IMR-90 (cell line): Measurements from ENCODE around the gene SLC9A1. TPM values are rescaled to one million over a fixed set of nuclear protein-coding genes. Genes with fewer than 3 reads are reported as not detected.

Experiments
- ATAC-seq: fragments of 200-7000 bp; cut with Tn5 transposase; 2 replicates; pipeline ENCODE4 v1.9.1; 2020; ENCODE audit warnings: low read depth, mild to moderate bottlenecking, moderate library complexity
- BruUV-seq: library from RNA; stranded (reverse); fragments of 400-500 nt; replicated peaks from 2 replicates; lab custom pipeline; 2021; lab: Mats Ljungman, UMichigan
- CTCF ChIA-PET: fragments of 300-600 bp; formaldehyde crosslinking; extraction: SDS; loops from one replicate; lab custom pipeline; 2021; ENCODE audit warnings: antibody characterized with exemption; lab: Yijun Ruan, JAX
- POLR2A ChIA-PET: fragments of 300-600 bp; sonication (Branson Sonifier 250); formaldehyde crosslinking; loops from one replicate; lab custom pipeline; 2022; ENCODE audit warnings: antibody characterized with exemption; ENCODE audit not compliant: unreplicated experiment; lab: Charles Lee
- DNase-seq: peaks from one replicate; pipeline ENCODE4 v3.0.0; 2013
- H2AFZ ChIP-seq: replicated peaks from 2 replicates; pipeline ENCODE3; 2013; ENCODE audit warnings: low read length, mild to moderate bottlenecking; ENCODE audit not compliant: poor library complexity
- H2AK5ac ChIP-seq: 2 replicates; pipeline ENCODE4 v1.6.1; 2013; ENCODE audit warnings: low read depth, low read length, inconsistent platforms
- H2AK9ac ChIP-seq: replicated peaks from 2 replicates; pipeline ENCODE3; 2013; ENCODE audit warnings: mild to moderate bottlenecking, low read depth, low read length, moderate library complexity; ENCODE audit not compliant: poor library complexity
- H2BK120ac ChIP-seq: 2 replicates; pipeline ENCODE4 v1.6.1; 2013; ENCODE audit warnings: low read depth, low read length, inconsistent platforms
- H2BK15ac ChIP-seq: 3 replicates; pipeline ENCODE4 v1.6.1; 2013; ENCODE audit warnings: low read depth, low read length, inconsistent platforms
- H2BK20ac ChIP-seq: 2 replicates; pipeline ENCODE4 v1.6.1; 2013; ENCODE audit warnings: low read depth, mild to moderate bottlenecking, inconsistent platforms, low read length, moderate library complexity
- H2BK5ac ChIP-seq: 2 replicates; pipeline ENCODE4 v1.6.1; 2013; ENCODE audit warnings: mild to moderate bottlenecking, low read depth, low read length, inconsistent platforms; ENCODE audit not compliant: poor library complexity, severe bottlenecking
- H3K14ac ChIP-seq: replicated peaks from 2 replicates; pipeline ENCODE4 v1.6.1; 2013; ENCODE audit warnings: low read depth, low read length, inconsistent platforms
- H3K18ac ChIP-seq: 2 replicates; pipeline ENCODE4 v1.6.1; 2013; ENCODE audit warnings: low read depth, low read length, control low read depth
- H3K23ac ChIP-seq: 2 replicates; pipeline ENCODE4 v1.6.1; 2013; ENCODE audit warnings: low read depth, low read length, inconsistent platforms
- H3K27ac ChIP-seq: 2 replicates; pipeline ENCODE4 v1.5.1; 2013; ENCODE audit warnings: mild to moderate bottlenecking, control low read depth, low read length; ENCODE audit not compliant: insufficient read depth
- H3K27me3 ChIP-seq: 2 replicates; pipeline ENCODE4 v1.6.1; 2013; ENCODE audit warnings: low read length; ENCODE audit not compliant: control insufficient read depth, insufficient read depth
- H3K36me3 ChIP-seq: 2 replicates; pipeline ENCODE4 v1.6.1; 2013; ENCODE audit warnings: low read length, mixed read lengths; ENCODE audit not compliant: control insufficient read depth, insufficient read depth
- H3K4ac ChIP-seq: 2 replicates; pipeline ENCODE4 v1.6.1; 2013; ENCODE audit warnings: low read depth, low read length, inconsistent platforms
- H3K4me1 ChIP-seq: 2 replicates; pipeline ENCODE4 v1.6.1; 2013; ENCODE audit warnings: low read length, mixed read lengths; ENCODE audit not compliant: control insufficient read depth, insufficient read depth
- H3K4me2 ChIP-seq: 2 replicates; pipeline ENCODE4 v1.6.1; 2013; ENCODE audit warnings: low read depth, mild to moderate bottlenecking, control low read depth, low read length, moderate library complexity
- H3K4me3 ChIP-seq: 2 replicates; pipeline ENCODE4 v1.5.1; 2013; ENCODE audit warnings: low read depth, mild to moderate bottlenecking, control low read depth, low read length, moderate library complexity; ENCODE audit not compliant: insufficient read depth
- H3K56ac ChIP-seq: 2 replicates; pipeline ENCODE4 v1.6.1; 2013; ENCODE audit warnings: low read length, inconsistent platforms; ENCODE audit not compliant: insufficient read depth; ENCODE audit errors: extremely low read depth
- H3K79me1 ChIP-seq, 2 experiments: 2 replicates each; pipeline ENCODE4 v1.6.1; 2013; ENCODE audit warnings: low read length in 2 of 2, inconsistent platforms in 1 of 2, low read depth in 1 of 2
- H3K9ac ChIP-seq: 2 replicates; pipeline ENCODE4 v1.6.1; 2013; ENCODE audit warnings: low read depth, low read length, control low read depth
- H3K9me1 ChIP-seq: 2 replicates; pipeline ENCODE4 v1.6.1; 2013; ENCODE audit warnings: low read length, inconsistent platforms; ENCODE audit not compliant: insufficient read depth
- H3K9me3 ChIP-seq: 2 replicates; pipeline ENCODE4 v1.6.1; 2013; ENCODE audit warnings: low read length; ENCODE audit not compliant: control insufficient read depth, insufficient read depth
- H4K20me1 ChIP-seq: 2 replicates; pipeline ENCODE4 v1.6.1; 2013; ENCODE audit warnings: low read length, inconsistent platforms; ENCODE audit not compliant: insufficient read depth
- H4K5ac ChIP-seq: 2 replicates; pipeline ENCODE4 v1.6.1; 2013; ENCODE audit warnings: mild to moderate bottlenecking, low read depth, low read length, control low read depth
- H4K8ac ChIP-seq, 2 experiments: 2 replicates each; pipeline ENCODE4 v1.6.1; 2013; ENCODE audit warnings: low read depth in 2 of 2, low read length in 2 of 2, control low read depth in 1 of 2, inconsistent platforms in 1 of 2
- H4K91ac ChIP-seq: 2 replicates; pipeline ENCODE4 v1.6.1; 2013; ENCODE audit warnings: low read depth, low read length, inconsistent platforms; ENCODE audit not compliant: insufficient read depth
- CEBPB ChIP-seq: IDR thresholded peaks from 2 replicates; pipeline ENCODE4 v1.6.1; 2012; ENCODE audit warnings: low read depth, low read length, improper control_type of control experiment
- FOS ChIP-seq: fragments of 150-350 bp; IDR thresholded peaks from 2 replicates; pipeline ENCODE4 v1.6.1; 2016; ENCODE audit warnings: low read depth, low read length
- MAFK ChIP-seq: IDR thresholded peaks from 2 replicates; pipeline ENCODE4 v1.6.1; 2012; ENCODE audit warnings: low read depth, low read length, improper control_type of control experiment
- MXI1 ChIP-seq: IDR thresholded peaks from 2 replicates; pipeline ENCODE4 v1.6.1; 2012; ENCODE audit warnings: low read depth, mild to moderate bottlenecking, low read length, moderate library complexity, borderline replicate concordance
- POLR2A ChIP-seq: IDR thresholded peaks from 2 replicates; pipeline ENCODE4 v1.6.1; 2012; ENCODE audit warnings: mild to moderate bottlenecking, low read depth, low read length
- RAD21 ChIP-seq: IDR thresholded peaks from 2 replicates; pipeline ENCODE4 v1.6.1; 2012; ENCODE audit warnings: low read length, improper control_type of control experiment
- RCOR1 ChIP-seq: IDR thresholded peaks from 2 replicates; pipeline ENCODE4 v1.6.1; 2012; ENCODE audit warnings: mild to moderate bottlenecking, low read length, improper control_type of control experiment; ENCODE audit not compliant: insufficient replicate concordance
- RFX5 ChIP-seq: IDR thresholded peaks from 2 replicates; pipeline ENCODE4 v1.8.0; 2012; ENCODE audit warnings: low read depth, mild to moderate bottlenecking, low read length, moderate library complexity
- SMC3 ChIP-seq: fragments of 150-350 bp; IDR thresholded peaks from 2 replicates; pipeline ENCODE4 v1.6.1; 2016; ENCODE audit warnings: low read depth, mild to moderate bottlenecking, antibody characterized with exemption, low read length, moderate library complexity
- USF2 ChIP-seq: fragments of 150-350 bp; IDR thresholded peaks from 2 replicates; pipeline ENCODE4 v1.6.1; 2017; ENCODE audit warnings: mild to moderate bottlenecking, antibody characterized with exemption, low read length, low read depth
- WGBS, 2 experiments: methylation state at CpG; one replicate each; pipeline versions ENCODE4 v1.1.5 to v1.1.7; 2013; ENCODE audit warnings: missing lambda C conversion rate in 2 of 2; ENCODE audit not compliant: insufficient read length in 1 of 2; ENCODE audit errors: extremely low coverage in 2 of 2; 5-methylcytosine and 5-hydroxymethylcytosine counted together
- dilution Hi-C: fragments of 300-500 bp; cut with HindIII; formaldehyde crosslinking; loops from one replicate; pipeline ENCODE4 v1.14.3; 2018; ENCODE audit warnings: low sequenced_read_pairs; ENCODE audit not compliant: unreplicated experiment
- in situ Hi-C: fragments of 300-500 bp; cut with MboI; formaldehyde crosslinking; loops from 3 replicates; pipeline ENCODE4 v1.14.3; 2019; ENCODE audit warnings: low sequenced_read_pairs, inconsistent platforms, mixed read lengths
- intact Hi-C: fragments of 100-400 bp; cut with micrococcal nuclease; formaldehyde crosslinking; loops from 2 replicates; pipeline ENCODE4 v1.10.0; 2022
- polyA plus RNA-seq, 3 experiments: library from polyadenylated mRNA; depleted of rRNA; stranded (reverse); fragments of >200 nt; gene quantifications; 2 replicates each; pipeline ENCODE4 v1.2.3, GENCODE V29; 2012; ENCODE audit warnings: low replicate concordance in 1 of 3
- total RNA-seq: library from RNA; depleted of rRNA; stranded (reverse); fragments of >200 nt; gene quantifications from 2 replicates; pipeline ENCODE4 v1.2.3, GENCODE V29; 2012

The SLC9A1 gene
- total and polyA plus RNA-seq, 2 of the 4 experiments (the other 2 are of a cell fraction): 2.0 to 21.2 TPM

GRCh38 chr1:27154991-27155781, at the start of gene SLC9A1 (continued):
- TF ChIP-seq POLR2A (peak; percentile 100), RCOR1 (peak; percentile 34), FOS (0 out of 2 replicates have a peak, but pooled peaks have one; percentile 9), RFX5 (no peak), RAD21 (peak; percentile 33; the same call in 1 of the 2 replicates), MXI1 (peak; percentile 38; the same call in 1 of the 2 replicates)

- no peaks in the 10 kb centered on the region for H3K36me3 ChIP-seq
- TF ChIP-seq MAFK (no peak), SMC3 (no peak), CEBPB (peak; percentile 68), USF2 (no peak), POLR2A (no peak)
- no peak overlapping the region for H3K9ac ChIP-seq
- H3K4me3 ChIP-seq: no peak overlapping the region
- 0 out of 2 replicates have a peak overlapping the region, but pooled peaks have one; percentile 8 for H3K14ac ChIP-seq
- no peak overlapping the region for H3K4me2 ChIP-seq
- in situ Hi-C loops (no loop called here), intact Hi-C loops (no loop called here), dilution Hi-C loops (no loop called here)
- CTCF ChIA-PET: interaction anchor here (0.5 kb wide), 1 partner anchor 72 kb away, joined by 3 read pairs; no protein-coding TSS in a partner anchor
- no CpG with 5 or more reads among the region's 1 CpG for WGBS, 2 experiments
- no peak overlapping the region for H2AK9ac ChIP-seq
- H2AFZ ChIP-seq: peak overlapping the region; percentile 53
- ATAC-seq: no peak
- no peaks in the 10 kb centered on the region for H3K9me3 ChIP-seq
- H2BK120ac ChIP-seq: 0 out of 2 replicates have a peak overlapping the region, but pooled peaks have one; percentile 23
- H3K23ac ChIP-seq: no peak overlapping the region
- H3K56ac ChIP-seq: no peak overlapping the region
- peaks cover 22% of the 10 kb centered on the region for H3K27me3 ChIP-seq
- no peak overlapping the region for H3K4ac ChIP-seq
- H3K79me1 ChIP-seq: no peaks in the 10 kb centered on the region
- H2AK5ac ChIP-seq: no peak overlapping the region
- DNase-seq: peak; percentile 16
- no peak overlapping the region for H4K91ac ChIP-seq
- H3K18ac ChIP-seq: no peak overlapping the region
- H4K5ac ChIP-seq: no peak overlapping the region
- no peaks in the 10 kb centered on the region for H4K20me1 ChIP-seq
- H3K27ac ChIP-seq: no peak overlapping the region
- H3K9me1 ChIP-seq: no peaks in the 10 kb centered on the region
- peaks cover 2% of the 10 kb centered on the region; the same call in 1 of the 2 replicates for H3K4me1 ChIP-seq
- H2BK20ac ChIP-seq: no peak overlapping the region
- POLR2A ChIA-PET: no interaction called here
- no peak overlapping the region for H4K8ac ChIP-seq
- BruUV-seq: no TSS peak
- no peak overlapping the region for H2BK15ac ChIP-seq
- no peak overlapping the region for H2BK5ac ChIP-seq
Observed at GRCh38 chr1:27203946-27204345, 49.0 kb upstream of the SLC9A1 start.
